NCI-H2171 (cell line): ENCODE results near the gene PCDHAC2.

ENCODE experiments used
- DNase-seq: peaks from one replicate; lab custom pipeline; 2025; lab: John Stamatoyannopoulos, UW

Gene PCDHAC2

DNA sequence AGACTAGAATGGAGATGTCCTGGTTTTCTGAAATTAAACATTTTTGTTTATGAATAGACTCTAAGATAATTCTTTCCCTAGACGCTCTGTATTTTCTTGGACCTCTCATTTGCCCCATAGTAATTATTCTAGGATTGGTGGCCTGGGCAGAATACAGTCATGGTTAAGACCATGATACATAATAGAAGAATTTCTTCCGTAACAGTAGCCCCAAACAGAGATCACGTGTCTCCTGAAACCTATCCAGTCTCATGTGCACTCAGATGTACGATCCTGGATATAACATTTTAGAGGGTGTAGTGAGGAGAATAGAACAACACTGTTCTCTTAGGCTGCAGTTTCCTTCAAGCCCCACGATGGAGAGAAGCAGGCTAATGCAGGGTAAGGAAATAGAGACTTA is 22.3 kb downstream of the PCDHAC2 start:
- no peak for DNase-seq

DNA sequence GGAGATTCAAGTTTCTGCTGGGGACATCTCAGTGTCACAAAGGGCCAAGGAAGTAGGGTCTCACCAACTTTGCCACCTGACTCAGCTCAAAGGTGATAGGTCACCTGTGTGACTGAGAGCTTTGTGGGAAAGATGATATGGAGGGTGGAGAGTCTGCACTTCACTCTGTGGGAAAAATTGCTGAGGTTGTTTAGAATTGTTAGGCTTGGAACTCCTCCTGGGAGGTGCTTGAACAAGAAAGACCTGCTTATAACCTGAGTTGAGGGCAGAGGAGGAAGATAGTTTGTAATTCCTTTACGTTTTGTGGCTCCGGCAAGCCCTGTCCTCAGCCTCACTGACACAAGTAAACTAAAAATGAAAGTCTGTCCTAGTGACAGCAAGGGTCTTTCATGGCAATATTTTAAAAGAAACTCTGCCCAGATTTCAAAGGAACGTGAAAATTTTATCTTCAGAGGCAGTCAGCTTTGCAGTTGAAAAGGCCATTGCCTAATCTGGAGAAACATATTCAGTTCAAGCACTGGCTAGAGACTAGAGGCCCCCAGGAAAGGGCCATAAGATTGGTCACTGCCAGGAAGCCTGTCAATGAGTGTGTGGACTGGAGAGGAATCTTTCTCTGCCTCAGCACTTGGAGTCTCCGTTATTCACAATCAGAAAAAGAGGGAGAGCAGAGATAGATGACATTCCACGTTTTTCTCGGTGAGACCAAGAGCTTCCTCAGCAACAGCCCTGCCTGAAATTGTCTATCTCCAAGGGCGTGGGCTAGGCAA is 23.2 kb downstream of the PCDHAC2 start:
- DNase-seq, result no peak

DNA sequence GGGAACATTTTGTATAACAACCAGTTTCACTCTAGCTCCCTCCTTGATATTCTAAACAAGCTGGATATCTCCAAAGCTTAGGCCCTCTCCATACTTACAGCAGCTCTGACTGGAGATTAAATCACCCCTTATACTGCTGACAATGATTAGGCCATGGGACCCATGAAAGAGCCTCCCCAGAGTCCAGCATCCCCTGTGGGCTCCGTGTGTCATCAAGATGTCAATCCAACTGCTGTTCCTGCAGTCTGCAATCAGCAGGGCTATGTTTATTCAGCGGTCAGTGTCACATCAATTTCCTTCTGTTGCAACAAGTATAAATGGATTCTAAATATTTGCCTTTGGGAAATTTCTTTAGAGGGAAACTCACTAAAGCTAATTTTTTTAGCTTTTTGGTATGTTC is 26.6 kb downstream of the PCDHAC2 start:
- DNase-seq, result no peak

DNA sequence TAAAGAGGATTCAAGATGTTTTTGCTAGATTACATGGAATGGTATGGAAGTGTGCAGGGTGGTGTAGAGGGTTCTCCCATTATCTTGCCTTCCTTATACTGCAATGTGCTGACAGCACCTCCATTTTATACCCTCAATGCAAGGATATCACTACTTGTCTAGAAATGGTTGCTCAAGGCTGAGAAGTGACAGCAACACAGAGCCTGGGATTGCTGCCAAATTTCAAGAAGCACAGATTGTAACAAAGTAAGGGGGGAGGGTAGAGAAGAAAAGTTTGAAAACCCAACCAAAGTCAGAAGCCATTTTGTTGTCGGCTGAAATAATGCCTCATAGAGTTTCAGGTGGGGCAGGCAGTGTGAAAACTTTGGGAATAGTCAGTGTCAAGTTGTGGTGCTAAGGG is 29.8 kb downstream of the PCDHAC2 start:
- peak; percentile 14 for DNase-seq

DNA sequence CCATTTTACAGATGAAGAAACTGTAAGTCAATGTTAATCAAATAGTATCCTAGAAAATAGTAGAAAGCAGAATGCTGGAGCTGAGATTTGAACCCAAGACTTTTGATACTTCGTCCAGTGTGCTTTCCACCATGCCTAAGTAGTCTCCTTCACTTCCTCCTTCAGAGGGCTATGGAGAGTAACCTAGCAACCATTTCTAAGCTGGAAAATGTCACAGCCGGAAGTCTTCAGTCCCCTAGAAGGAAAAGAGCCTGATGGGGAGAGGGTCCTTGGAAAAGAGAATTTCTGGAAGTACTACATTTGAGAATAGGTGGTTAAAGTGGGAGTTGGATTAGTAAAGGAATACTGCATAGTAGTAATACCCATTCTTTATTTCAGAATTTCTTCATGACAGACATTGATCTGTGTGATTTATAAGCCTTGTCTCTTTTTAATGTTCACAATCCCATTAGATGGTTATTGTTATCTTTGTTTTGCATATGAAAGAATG is 32.7 kb downstream of the PCDHAC2 start:
- no peak for DNase-seq

- no peak for DNase-seq
These were observed 35.2 kb downstream of the PCDHAC2 start for GRCh38 chr5:141001446-141001843.

DNA sequence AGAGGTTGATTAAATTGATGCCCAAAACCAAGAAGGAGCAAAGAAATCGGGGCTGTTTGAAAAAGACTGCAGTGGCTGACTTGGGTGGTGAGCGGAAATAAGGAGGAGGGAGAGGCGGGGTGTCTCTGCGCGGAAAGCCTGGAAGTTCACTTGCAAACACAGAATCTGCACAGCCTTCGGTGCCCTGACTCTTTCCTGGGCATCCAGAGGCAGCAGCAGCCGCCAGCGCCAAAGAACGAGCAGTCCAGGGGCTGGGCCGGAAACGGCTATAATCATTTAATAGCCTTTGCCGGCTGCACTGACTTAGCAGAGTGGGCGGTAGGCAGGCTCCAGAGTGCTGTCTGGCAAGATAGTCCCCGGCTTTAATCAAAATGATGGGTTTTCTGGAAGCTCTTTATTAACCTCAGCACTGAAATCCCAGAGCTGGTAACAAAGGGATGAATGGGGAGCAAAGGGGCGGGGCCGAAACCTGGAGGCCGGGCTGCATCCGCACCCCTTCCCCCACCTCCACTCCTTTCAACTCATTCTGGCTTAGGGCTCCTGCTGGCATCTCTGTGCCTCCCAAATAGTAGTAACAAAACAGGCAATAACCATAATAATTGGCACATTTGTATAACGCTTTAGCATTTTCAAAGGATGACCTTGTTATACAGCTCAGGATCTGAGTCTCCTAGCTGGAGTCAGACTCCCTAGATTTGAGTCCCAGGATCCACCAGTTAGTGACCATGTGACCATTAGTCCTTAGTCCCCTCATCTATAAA is 35.7 kb downstream of the PCDHAC2 start:
- no peak for DNase-seq

DNA sequence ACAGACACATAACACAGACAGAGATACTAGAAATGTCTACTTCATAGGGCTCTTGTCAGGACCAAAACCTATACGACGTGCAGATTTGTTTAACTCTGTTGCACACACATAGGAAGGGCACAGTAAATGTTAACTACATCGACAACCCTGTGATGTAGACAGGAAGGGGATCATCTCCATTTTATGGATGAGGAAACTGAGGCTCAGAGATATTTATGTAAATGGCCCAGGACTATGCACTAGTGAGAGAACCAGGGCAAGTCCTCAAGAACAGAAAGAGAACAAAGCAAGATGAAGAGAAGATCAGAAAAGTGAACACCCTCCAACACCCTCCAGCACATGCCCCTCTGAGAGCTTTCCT is 36.3 kb downstream of the PCDHAC2 start:
- no peak for DNase-seq

- DNase-seq, result no peak
These were observed 36.8 kb downstream of the PCDHAC2 start for GRCh38 chr5:141003031-141003430.

- DNase-seq, result no peak
These were observed 37.7 kb downstream of the PCDHAC2 start for GRCh38 chr5:141003791-141004611.

GRCh38 chr5:141007791-141008190 is 41.5 kb downstream of the PCDHAC2 start:
- DNase-seq, result no peak

DNA sequence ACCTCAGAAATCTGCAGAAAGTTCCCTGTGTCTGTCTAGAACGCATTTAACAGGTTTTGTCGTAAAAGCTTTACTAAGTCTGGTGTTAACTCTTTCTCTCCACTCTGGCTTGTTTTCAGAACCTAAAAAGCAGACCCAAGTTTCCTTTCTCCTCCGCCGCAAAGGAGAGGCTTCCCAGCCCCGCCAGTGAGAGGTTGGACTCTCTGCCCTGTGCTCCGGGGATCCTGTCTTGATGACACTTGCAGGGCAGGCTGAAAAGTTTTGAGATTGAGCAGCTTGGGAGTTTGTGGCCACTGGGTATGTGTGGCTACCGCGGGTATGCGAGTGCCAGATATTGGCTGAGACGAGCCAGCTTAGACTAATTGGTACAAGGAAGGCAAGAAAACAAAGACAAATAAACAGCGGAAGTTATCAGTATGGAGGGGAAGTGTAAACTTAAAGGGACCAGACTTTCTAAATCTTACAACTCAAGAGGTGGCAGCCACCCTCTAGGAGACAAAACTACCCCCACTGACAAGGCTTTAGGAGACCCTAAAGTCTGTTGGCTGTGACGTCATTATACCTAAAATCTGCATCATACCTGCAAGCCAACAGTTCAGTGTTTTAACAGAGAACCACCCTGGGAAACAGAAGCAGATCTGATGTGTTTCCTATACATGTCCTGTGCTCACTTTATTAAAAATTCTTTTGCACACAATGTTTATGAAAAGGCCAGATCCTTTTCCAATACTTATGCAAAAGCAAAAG is 43.9 kb downstream of the PCDHAC2 start:
- DNase-seq, result no peak

GRCh38 chr5:141017943-141018342 is 51.7 kb downstream of the PCDHAC2 start:
- DNase-seq, result no peak
